ENCODE results near the gene ZNF557.

ZNF557 gene

GRCh38 chr19:7104747-7105447 lies 35.4 kb downstream of the ZNF557 start:
- Histone ChIP-seq H3K4me1 (ENCODE audit: control insufficient read depth, insufficient read depth, low read length) (no peaks in the 10 kb centered on the region), H3K27me3 (ENCODE audit: control insufficient read depth, insufficient read depth, low read length, poor library complexity, severe bottlenecking) (peaks cover 3% of the 10 kb centered on the region), H3K36me3 (ENCODE audit: control insufficient read depth, insufficient read depth, low read length) (no peaks in the 10 kb centered on the region), H3K9me3 (ENCODE audit: control insufficient read depth, low read length) (no peaks in the 10 kb centered on the region), H3K27ac (ENCODE audit: insufficient read depth, low read depth, low read length, poor library complexity, severe bottlenecking) (no peak overlapping the region), H3K4me3 (ENCODE audit: insufficient read depth, low read depth, low read length) (no peak overlapping the region)

DNA sequence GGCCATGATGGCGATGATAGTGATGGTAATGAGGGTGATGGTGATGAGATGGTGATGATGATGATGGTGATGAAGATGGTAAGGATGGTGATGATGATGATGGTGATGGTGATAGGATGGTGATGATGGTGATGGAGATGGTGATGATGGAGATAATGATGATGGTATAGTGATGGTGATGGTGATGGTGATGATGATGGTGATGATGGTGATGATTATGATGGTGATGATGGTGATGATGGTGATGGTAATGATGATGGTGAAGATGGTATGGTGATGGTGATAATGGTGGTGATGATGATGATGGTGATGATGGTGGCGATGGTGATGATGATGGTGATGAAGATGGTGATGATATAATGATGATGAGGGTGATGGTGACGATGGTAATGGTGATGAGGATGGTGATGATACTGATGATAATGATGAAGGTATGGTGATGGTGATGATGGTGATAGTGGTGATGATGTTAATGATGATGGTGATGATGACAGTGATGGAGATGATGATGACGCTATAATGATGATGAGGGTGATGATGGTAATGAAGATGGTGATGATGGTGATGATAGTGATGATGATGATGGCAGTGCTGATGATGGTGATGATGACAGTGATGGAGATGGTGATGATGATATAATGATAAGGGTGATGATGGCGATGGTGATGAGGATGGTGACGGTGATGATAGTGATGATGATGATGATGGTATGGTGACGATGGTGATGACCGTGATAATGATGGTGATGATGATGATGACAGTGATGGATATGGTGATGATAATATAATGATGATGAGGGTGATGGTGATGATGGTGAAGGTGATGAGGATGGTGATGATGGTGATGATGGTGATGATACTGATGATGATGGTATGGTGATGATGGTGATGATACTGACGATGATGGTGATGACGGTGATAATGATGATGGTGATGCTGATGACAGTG lies 37.5 kb downstream of the ZNF557 start:
- peaks cover 3% of the 10 kb centered on the region for H3K27me3 ChIP-seq (ENCODE audit: control insufficient read depth, insufficient read depth, low read length, poor library complexity, severe bottlenecking)
- H3K36me3 ChIP-seq (ENCODE audit: control insufficient read depth, insufficient read depth, low read length), result no peaks in the 10 kb centered on the region
- no peak overlapping the region for H3K4me3 ChIP-seq (ENCODE audit: insufficient read depth, low read depth, low read length)
- 86% methylated on average over 10 of the region's 10 CpGs for WGBS, 2 experiments
- H3K4me1 ChIP-seq (ENCODE audit: control insufficient read depth, insufficient read depth, low read length), result no peaks in the 10 kb centered on the region
- H3K9me3 ChIP-seq (ENCODE audit: control insufficient read depth, low read length), result no peaks in the 10 kb centered on the region
- no peak overlapping the region for H3K27ac ChIP-seq (ENCODE audit: insufficient read depth, low read depth, low read length, poor library complexity, severe bottlenecking)

DNA sequence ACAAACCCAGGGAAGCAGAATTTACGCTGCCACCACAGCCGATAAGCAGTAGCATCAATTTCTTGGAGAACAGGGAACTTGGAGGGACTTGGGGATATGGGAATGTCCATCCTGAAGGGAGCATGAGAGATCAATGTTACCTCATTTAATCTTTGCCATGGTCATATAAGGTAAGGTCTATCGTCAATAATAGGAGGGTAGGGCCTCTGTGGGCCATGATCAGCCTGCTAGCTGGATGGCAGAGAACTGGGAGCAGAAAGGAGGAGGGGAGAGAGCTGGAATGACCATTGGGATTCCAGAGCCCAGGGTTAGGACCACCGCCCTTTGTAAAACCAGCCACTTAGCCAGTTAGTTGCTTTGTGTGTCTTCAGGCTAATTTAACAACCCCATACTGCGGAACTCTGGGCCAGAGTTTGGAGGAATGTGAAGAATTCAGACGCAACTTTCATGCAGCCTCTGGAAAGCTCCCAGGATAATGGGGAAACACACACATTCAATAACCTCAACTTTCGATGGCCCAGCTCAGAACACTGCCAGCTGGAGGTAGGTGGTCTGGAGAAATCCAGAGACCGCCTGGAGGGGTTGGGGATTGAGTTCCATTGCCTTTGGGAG lies 40.3 kb downstream of the ZNF557 start:
- Histone ChIP-seq H3K27ac (ENCODE audit: insufficient read depth, low read depth, low read length, poor library complexity, severe bottlenecking) (peak overlapping the region; percentile 48), H3K36me3 (ENCODE audit: control insufficient read depth, insufficient read depth, low read length) (no peaks in the 10 kb centered on the region), H3K4me1 (ENCODE audit: control insufficient read depth, insufficient read depth, low read length) (no peaks in the 10 kb centered on the region), H3K9me3 (ENCODE audit: control insufficient read depth, low read length) (no peaks in the 10 kb centered on the region), H3K4me3 (ENCODE audit: insufficient read depth, low read depth, low read length) (no peak overlapping the region), H3K27me3 (ENCODE audit: control insufficient read depth, insufficient read depth, low read length, poor library complexity, severe bottlenecking) (peaks cover 3% of the 10 kb centered on the region)
- WGBS, 2 experiments, result 67 to 69% methylated on average over 8 of the region's 8 CpGs

DNA sequence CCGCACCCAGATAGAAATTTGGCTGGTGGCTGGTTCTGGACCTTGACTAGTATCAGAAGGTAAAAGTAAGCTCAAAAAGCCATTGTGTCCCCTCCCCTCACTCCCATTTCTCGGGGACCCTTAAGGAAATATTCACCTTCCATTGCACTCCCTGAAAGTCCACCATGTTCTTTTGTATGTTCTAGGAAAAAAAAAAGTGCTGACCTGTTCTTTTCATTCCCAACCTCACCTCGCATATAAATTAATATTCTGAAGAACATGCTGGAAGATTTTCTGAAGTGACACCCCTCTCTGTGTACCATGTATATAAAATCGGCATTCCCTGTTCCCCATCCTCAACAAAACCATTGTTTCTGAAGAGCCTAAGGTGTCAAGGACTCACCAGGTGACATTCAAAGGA lies 43.2 kb downstream of the ZNF557 start:
- 88 to 93% methylated on average over 4 of the region's 4 CpGs for WGBS, 2 experiments

DNA sequence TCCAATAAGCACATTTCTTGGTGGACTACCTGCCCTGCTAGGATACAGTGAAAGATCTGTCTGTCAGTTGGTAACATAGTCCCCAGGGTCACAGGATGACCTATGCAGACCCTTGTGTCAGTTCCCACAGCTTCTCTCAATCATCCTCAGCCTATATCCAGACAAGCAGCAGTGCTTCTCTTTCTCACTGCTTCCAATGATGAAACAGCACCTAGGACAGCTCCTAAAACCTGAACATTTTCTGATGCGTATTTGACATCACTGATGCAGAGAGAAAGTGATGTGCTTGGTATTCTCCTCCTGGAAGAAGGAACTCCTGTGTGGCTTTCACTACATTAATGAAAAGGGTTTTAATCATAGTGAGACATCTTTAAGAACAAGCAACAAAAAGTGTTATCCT lies 43.7 kb downstream of the ZNF557 start:
- no peak overlapping the region for H3K27ac ChIP-seq (ENCODE audit: insufficient read depth, low read depth, low read length, poor library complexity, severe bottlenecking)
- 92 to 100% methylated on average over 1 of the region's 1 CpG for WGBS, 2 experiments
- H3K9me3 ChIP-seq (ENCODE audit: control insufficient read depth, low read length), result no peaks in the 10 kb centered on the region
- H3K4me3 ChIP-seq (ENCODE audit: insufficient read depth, low read depth, low read length), result no peak overlapping the region
- no peaks in the 10 kb centered on the region for H3K36me3 ChIP-seq (ENCODE audit: control insufficient read depth, insufficient read depth, low read length)
- no peaks in the 10 kb centered on the region for H3K27me3 ChIP-seq (ENCODE audit: control insufficient read depth, insufficient read depth, low read length, poor library complexity, severe bottlenecking)
- no peaks in the 10 kb centered on the region for H3K4me1 ChIP-seq (ENCODE audit: control insufficient read depth, insufficient read depth, low read length)

More for the DNA sequence above, 43.2 kb downstream of the ZNF557 start:
- Histone ChIP-seq H3K4me1 (ENCODE audit: control insufficient read depth, insufficient read depth, low read length) (no peaks in the 10 kb centered on the region), H3K4me3 (ENCODE audit: insufficient read depth, low read depth, low read length) (no peak overlapping the region), H3K27me3 (ENCODE audit: control insufficient read depth, insufficient read depth, low read length, poor library complexity, severe bottlenecking) (no peaks in the 10 kb centered on the region), H3K27ac (ENCODE audit: insufficient read depth, low read depth, low read length, poor library complexity, severe bottlenecking) (no peak overlapping the region), H3K36me3 (ENCODE audit: control insufficient read depth, insufficient read depth, low read length) (no peaks in the 10 kb centered on the region), H3K9me3 (ENCODE audit: control insufficient read depth, low read length) (no peaks in the 10 kb centered on the region)

DNA sequence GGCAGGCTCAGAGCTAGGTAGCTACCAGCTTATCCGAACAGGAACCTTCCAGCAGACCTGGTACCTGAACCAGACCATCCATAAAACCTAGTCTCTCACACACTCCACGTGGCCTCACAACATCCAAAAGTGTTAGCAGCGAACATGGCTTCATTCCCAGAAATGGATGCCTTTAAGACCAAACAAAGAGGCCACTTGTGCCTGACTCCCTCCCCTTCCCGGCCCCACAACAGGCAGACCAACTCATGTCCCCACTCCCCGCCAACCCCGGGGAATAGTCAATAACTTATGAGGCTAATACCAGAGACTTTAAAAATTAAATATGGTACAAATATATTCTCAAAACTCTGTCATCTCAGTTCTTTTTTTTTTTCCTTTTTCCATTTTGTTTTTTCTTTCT lies 46.2 kb downstream of the ZNF557 start:
- no peaks in the 10 kb centered on the region for H3K27me3 ChIP-seq (ENCODE audit: control insufficient read depth, insufficient read depth, low read length, poor library complexity, severe bottlenecking)
- no peaks in the 10 kb centered on the region for H3K36me3 ChIP-seq (ENCODE audit: control insufficient read depth, insufficient read depth, low read length)
- WGBS, 2 experiments, result 85 to 97% methylated on average over 6 of the region's 6 CpGs
- no peaks in the 10 kb centered on the region for H3K9me3 ChIP-seq (ENCODE audit: control insufficient read depth, low read length)
- no peaks in the 10 kb centered on the region for H3K4me1 ChIP-seq (ENCODE audit: control insufficient read depth, insufficient read depth, low read length)
- no peak overlapping the region for H3K27ac ChIP-seq (ENCODE audit: insufficient read depth, low read depth, low read length, poor library complexity, severe bottlenecking)
- H3K4me3 ChIP-seq (ENCODE audit: insufficient read depth, low read depth, low read length), result no peak overlapping the region

DNA sequence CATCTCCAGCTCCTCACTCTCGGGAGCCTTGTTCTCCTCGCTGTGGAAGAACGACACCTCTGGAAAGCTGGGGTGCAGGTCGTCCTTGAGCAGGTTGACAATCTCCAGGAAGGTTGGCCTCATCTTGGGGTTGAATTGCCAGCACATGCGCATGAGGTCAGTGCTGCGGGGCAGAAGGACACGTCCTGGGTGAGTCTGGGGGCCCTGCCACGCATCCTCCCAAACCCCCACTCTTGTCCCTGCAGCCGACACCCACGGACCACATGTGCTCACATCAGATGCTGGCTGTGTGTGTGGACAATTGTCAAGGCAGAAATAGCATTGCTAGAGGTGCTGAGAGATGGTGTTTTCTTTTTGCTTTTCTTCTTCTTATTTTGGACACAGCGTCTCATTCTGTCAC lies 47.7 kb downstream of the ZNF557 start:
- H3K27me3 ChIP-seq (ENCODE audit: control insufficient read depth, insufficient read depth, low read length, poor library complexity, severe bottlenecking), result no peaks in the 10 kb centered on the region
- no peak overlapping the region for H3K4me3 ChIP-seq (ENCODE audit: insufficient read depth, low read depth, low read length)
- WGBS, 2 experiments, result 93 to 95% methylated on average over 11 of the region's 11 CpGs
- no peak overlapping the region for H3K27ac ChIP-seq (ENCODE audit: insufficient read depth, low read depth, low read length, poor library complexity, severe bottlenecking)
- no peaks in the 10 kb centered on the region for H3K9me3 ChIP-seq (ENCODE audit: control insufficient read depth, low read length)
- H3K36me3 ChIP-seq (ENCODE audit: control insufficient read depth, insufficient read depth, low read length), result no peaks in the 10 kb centered on the region
- H3K4me1 ChIP-seq (ENCODE audit: control insufficient read depth, insufficient read depth, low read length), result no peaks in the 10 kb centered on the region

GRCh38 chr19:7119582-7119981 lies 50.1 kb downstream of the ZNF557 start:
- Histone ChIP-seq H3K27ac (ENCODE audit: insufficient read depth, low read depth, low read length, poor library complexity, severe bottlenecking) (no peak overlapping the region), H3K4me1 (ENCODE audit: control insufficient read depth, insufficient read depth, low read length) (no peaks in the 10 kb centered on the region), H3K4me3 (ENCODE audit: insufficient read depth, low read depth, low read length) (no peak overlapping the region), H3K9me3 (ENCODE audit: control insufficient read depth, low read length) (no peaks in the 10 kb centered on the region), H3K36me3 (ENCODE audit: control insufficient read depth, insufficient read depth, low read length) (peaks cover under 1% of the 10 kb centered on the region), H3K27me3 (ENCODE audit: control insufficient read depth, insufficient read depth, low read length, poor library complexity, severe bottlenecking) (no peaks in the 10 kb centered on the region)
- 84 to 87% methylated on average over 14 of the region's 14 CpGs for WGBS, 2 experiments

GRCh38 chr19:7120499-7120898 lies 51.0 kb downstream of the ZNF557 start:
- H3K36me3 ChIP-seq (ENCODE audit: control insufficient read depth, insufficient read depth, low read length), result peaks cover 9% of the 10 kb centered on the region

GRCh38 chr19:7122701-7123100 lies 53.2 kb downstream of the ZNF557 start:
- WGBS, 2 experiments, result 96% methylated on average over 16 of the region's 16 CpGs

More at GRCh38 chr19:7120499-7120898, 51.0 kb downstream of the ZNF557 start:
- Histone ChIP-seq H3K4me3 (ENCODE audit: insufficient read depth, low read depth, low read length) (no peak overlapping the region), H3K27me3 (ENCODE audit: control insufficient read depth, insufficient read depth, low read length, poor library complexity, severe bottlenecking) (no peaks in the 10 kb centered on the region), H3K9me3 (ENCODE audit: control insufficient read depth, low read length) (no peaks in the 10 kb centered on the region), H3K27ac (ENCODE audit: insufficient read depth, low read depth, low read length, poor library complexity, severe bottlenecking) (no peak overlapping the region), H3K4me1 (ENCODE audit: control insufficient read depth, insufficient read depth, low read length) (no peaks in the 10 kb centered on the region)
- 91 to 93% methylated on average over 10 of the region's 10 CpGs for WGBS, 2 experiments

More at GRCh38 chr19:7122701-7123100, 53.2 kb downstream of the ZNF557 start:
- Histone ChIP-seq H3K4me1 (ENCODE audit: control insufficient read depth, insufficient read depth, low read length) (no peaks in the 10 kb centered on the region), H3K4me3 (ENCODE audit: insufficient read depth, low read depth, low read length) (no peak overlapping the region), H3K9me3 (ENCODE audit: control insufficient read depth, low read length) (no peaks in the 10 kb centered on the region), H3K27ac (ENCODE audit: insufficient read depth, low read depth, low read length, poor library complexity, severe bottlenecking) (no peak overlapping the region), H3K36me3 (ENCODE audit: control insufficient read depth, insufficient read depth, low read length) (peaks cover 24% of the 10 kb centered on the region), H3K27me3 (ENCODE audit: control insufficient read depth, insufficient read depth, low read length, poor library complexity, severe bottlenecking) (no peaks in the 10 kb centered on the region)
